ENCODE results near the gene SCFD2.

SCFD2 gene

GRCh38 chr4:53235547-53235946 is 130.3 kb downstream of the SCFD2 start:
- Histone ChIP-seq H3K27me3 (no peaks in the 10 kb centered on the region), H3K4me3 (ENCODE audit: low read depth, low read length) (no peak overlapping the region), H3K9me3 (no peaks in the 10 kb centered on the region), H3K36me3 (no peaks in the 10 kb centered on the region), H3K4me1 (no peaks in the 10 kb centered on the region)
- DNase-seq = no peak
- TF ChIP-seq, protein P1, sequence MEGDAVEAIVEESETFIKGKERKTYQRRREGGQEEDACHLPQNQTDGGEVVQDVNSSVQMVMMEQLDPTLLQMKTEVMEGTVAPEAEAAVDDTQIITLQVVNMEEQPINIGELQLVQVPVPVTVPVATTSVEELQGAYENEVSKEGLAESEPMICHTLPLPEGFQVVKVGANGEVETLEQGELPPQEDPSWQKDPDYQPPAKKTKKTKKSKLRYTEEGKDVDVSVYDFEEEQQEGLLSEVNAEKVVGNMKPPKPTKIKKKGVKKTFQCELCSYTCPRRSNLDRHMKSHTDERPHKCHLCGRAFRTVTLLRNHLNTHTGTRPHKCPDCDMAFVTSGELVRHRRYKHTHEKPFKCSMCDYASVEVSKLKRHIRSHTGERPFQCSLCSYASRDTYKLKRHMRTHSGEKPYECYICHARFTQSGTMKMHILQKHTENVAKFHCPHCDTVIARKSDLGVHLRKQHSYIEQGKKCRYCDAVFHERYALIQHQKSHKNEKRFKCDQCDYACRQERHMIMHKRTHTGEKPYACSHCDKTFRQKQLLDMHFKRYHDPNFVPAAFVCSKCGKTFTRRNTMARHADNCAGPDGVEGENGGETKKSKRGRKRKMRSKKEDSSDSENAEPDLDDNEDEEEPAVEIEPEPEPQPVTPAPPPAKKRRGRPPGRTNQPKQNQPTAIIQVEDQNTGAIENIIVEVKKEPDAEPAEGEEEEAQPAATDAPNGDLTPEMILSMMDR (IDR thresholded peaks at IDR 0.05; ENCODE audit: low read depth, low read length) = no peak

DNA sequence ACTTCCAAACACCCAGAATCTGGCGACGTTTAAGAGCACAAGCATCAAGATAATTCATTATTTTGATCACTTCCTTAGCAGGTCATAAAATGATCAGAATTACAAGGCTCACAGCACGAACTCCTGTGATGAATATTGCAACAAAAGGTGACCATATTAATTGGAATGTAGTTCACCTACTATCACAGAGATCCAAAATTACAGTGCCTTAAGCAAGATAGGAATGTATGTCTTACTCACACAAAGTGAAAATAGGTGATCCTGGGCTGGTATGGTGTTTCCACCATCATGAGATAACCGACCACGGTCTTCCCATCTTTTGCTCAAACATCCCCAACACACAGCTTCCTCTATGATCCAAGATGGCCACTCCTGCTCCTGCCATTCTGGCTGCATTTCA is 131.2 kb downstream of the SCFD2 start:
- H3K4me3 ChIP-seq (ENCODE audit: low read depth, low read length) = no peak overlapping the region
- no peaks in the 10 kb centered on the region for H3K9me3 ChIP-seq
- no peaks in the 10 kb centered on the region for H3K27me3 ChIP-seq
- TF ChIP-seq, protein P1 (IDR thresholded peaks at IDR 0.05; ENCODE audit: low read depth, low read length) = no peak
- H3K36me3 ChIP-seq = no peaks in the 10 kb centered on the region
- no peak for DNase-seq
- no peaks in the 10 kb centered on the region for H3K4me1 ChIP-seq

DNA sequence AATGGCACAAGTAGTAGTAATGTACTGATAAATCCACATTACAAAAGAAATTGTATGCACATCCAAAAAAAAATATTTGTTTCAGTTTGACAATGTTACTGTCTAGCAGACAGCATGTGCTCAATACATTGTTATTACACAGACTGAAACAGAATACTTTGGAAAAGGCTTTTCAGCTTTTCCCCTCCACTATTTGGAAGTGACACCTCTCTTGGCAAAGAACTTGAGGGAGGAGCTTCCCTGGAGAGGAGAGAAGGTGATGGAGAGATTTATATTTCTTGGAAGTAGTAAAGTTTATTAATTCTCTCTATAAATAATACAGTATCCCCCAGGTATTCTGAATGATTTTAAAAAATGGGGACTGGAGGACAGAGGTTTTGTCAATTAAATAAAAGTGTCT is 131.8 kb downstream of the SCFD2 start:
- Histone ChIP-seq H3K4me3 (ENCODE audit: low read depth, low read length) (no peak overlapping the region), H3K9me3 (no peaks in the 10 kb centered on the region), H3K27me3 (no peaks in the 10 kb centered on the region), H3K36me3 (no peaks in the 10 kb centered on the region), H3K4me1 (no peaks in the 10 kb centered on the region)
- no peak for DNase-seq
- TF ChIP-seq, protein P1 (IDR thresholded peaks at IDR 0.05; ENCODE audit: low read depth, low read length) = no peak

- Histone ChIP-seq H3K4me1 (no peaks in the 10 kb centered on the region), H3K36me3 (no peaks in the 10 kb centered on the region), H3K9me3 (no peaks in the 10 kb centered on the region), H3K4me3 (ENCODE audit: low read depth, low read length) (no peak overlapping the region), H3K27me3 (no peaks in the 10 kb centered on the region)
- no peak for DNase-seq
- TF ChIP-seq, protein P1 (IDR thresholded peaks at IDR 0.05; ENCODE audit: low read depth, low read length) = no peak
Measured at GRCh38 chr4:53233114-53233795, 132.6 kb downstream of the SCFD2 start.

- TF ChIP-seq, protein P1 (IDR thresholded peaks at IDR 0.05; ENCODE audit: low read depth, low read length) = no peak
- no peaks in the 10 kb centered on the region for H3K36me3 ChIP-seq
- no peaks in the 10 kb centered on the region for H3K4me1 ChIP-seq
- H3K27me3 ChIP-seq = no peaks in the 10 kb centered on the region
- H3K4me3 ChIP-seq (ENCODE audit: low read depth, low read length) = no peak overlapping the region
- no peaks in the 10 kb centered on the region for H3K9me3 ChIP-seq
- DNase-seq = no peak
Measured at GRCh38 chr4:53232371-53232770, 133.5 kb downstream of the SCFD2 start.

DNA sequence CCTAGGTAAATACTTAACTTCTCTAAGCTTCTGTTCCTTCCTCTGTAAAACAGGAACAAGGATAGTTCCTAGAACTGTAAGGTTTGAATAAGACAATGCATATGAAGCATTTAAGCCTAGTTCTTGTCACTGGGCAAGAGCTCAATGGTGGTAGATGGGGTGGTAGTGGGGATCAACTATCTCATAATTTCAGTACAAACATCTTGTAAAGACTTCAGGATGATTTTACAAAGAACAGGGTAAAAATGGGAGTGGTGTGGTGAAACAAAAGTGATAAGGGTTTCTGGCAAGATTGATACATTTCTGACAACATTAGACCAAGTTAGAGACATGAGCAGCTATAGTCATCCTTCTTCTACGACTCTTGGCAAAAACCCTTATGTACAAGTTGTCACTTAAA is 137.8 kb downstream of the SCFD2 start:
- Histone ChIP-seq H3K4me1 (no peaks in the 10 kb centered on the region), H3K27me3 (no peaks in the 10 kb centered on the region), H3K4me3 (ENCODE audit: low read depth, low read length) (no peak overlapping the region), H3K36me3 (no peaks in the 10 kb centered on the region), H3K9me3 (no peaks in the 10 kb centered on the region)
- TF ChIP-seq, protein P1 (IDR thresholded peaks at IDR 0.05; ENCODE audit: low read depth, low read length) = no peak
- no peak for DNase-seq
